Vagina (tissue), 2 donors: Measurements from ENCODE around the gene ALDOC. TPM values are rescaled to one million over a fixed set of nuclear protein-coding genes. Genes with fewer than 3 reads are reported as not detected.

Experiments
- DNase-seq, 2 donors: peaks; one replicate each; pipeline ENCODE4 v3.0.0-alpha.2; 2017; ENCODE audit errors: extremely low spot score in 2 of 2
- H3K27ac ChIP-seq: fragments of 200-600 bp; sonication (generic); one replicate; pipeline ENCODE4 v1.5.1; 2019
- H3K27me3 ChIP-seq: fragments of 200-600 bp; sonication (generic); one replicate; pipeline ENCODE4 v1.5.1; 2019
- H3K36me3 ChIP-seq, 2 donors: fragments of 200-600 bp; sonication (generic); one replicate each; pipeline ENCODE4 v1.5.1; 2017 to 2019
- H3K4me1 ChIP-seq: fragments of 200-600 bp; sonication (generic); one replicate; pipeline ENCODE4 v1.5.1; 2019
- H3K4me3 ChIP-seq, 2 donors: fragments of 200-600 bp; sonication (generic); 1 replicate in 1 of 2; 2 replicates in 1 of 2; pipeline ENCODE4 v1.5.1; 2016 to 2019
- H3K9me3 ChIP-seq: fragments of 200-600 bp; sonication (generic); one replicate; pipeline ENCODE4 v1.5.1; 2019
- POLR2A ChIP-seq, 2 donors: fragments of 450-650 bp; IDR thresholded peaks; one replicate each; pipeline ENCODE4 v1.6.1; 2017; ENCODE audit warnings: antibody characterized with exemption in 2 of 2, mild to moderate bottlenecking in 2 of 2, moderate library complexity in 2 of 2
- POLR2AphosphoS5 ChIP-seq, 2 donors: sonication (generic); formaldehyde crosslinking; IDR thresholded peaks; one replicate each; pipeline ENCODE4 v1.9.0; 2017; ENCODE audit warnings: antibody characterized with exemption in 2 of 2, mild to moderate bottlenecking in 2 of 2, low read depth in 1 of 2; ENCODE audit not compliant: insufficient read depth in 1 of 2
- intact Hi-C: fragments of 100-400 bp; cut with DNase I; formaldehyde crosslinking; loops from one replicate; pipeline ENCODE4 v1.15.1; 2023
- total RNA-seq: library from RNA; depleted of rRNA; stranded (reverse); fragments of >200 nt; gene quantifications from one replicate; pipeline ENCODE4 v1.2.3, GENCODE V29; 2016
- TF ChIP-seq, protein P1 (sequence below), 3 experiments: fragments of 450-650 bp in 2 of 3; fragments of 200-600 bp in 1 of 3; sonication (generic) in 1 of 3; IDR thresholded peaks; one replicate each; pipeline ENCODE4 v1.5.1; 2017 to 2019; ENCODE audit warnings: antibody characterized with exemption in 3 of 3, mild to moderate bottlenecking in 2 of 3, moderate library complexity in 2 of 3

Gene ALDOC
- total RNA-seq, 1 donor from 2014 or later = 20.1 TPM

- H3K4me1 ChIP-seq = peaks cover 25% of the 10 kb centered on the region
- no peaks in the 10 kb centered on the region for H3K27me3 ChIP-seq
- no peak for DNase-seq
- TF ChIP-seq, protein P1, sequence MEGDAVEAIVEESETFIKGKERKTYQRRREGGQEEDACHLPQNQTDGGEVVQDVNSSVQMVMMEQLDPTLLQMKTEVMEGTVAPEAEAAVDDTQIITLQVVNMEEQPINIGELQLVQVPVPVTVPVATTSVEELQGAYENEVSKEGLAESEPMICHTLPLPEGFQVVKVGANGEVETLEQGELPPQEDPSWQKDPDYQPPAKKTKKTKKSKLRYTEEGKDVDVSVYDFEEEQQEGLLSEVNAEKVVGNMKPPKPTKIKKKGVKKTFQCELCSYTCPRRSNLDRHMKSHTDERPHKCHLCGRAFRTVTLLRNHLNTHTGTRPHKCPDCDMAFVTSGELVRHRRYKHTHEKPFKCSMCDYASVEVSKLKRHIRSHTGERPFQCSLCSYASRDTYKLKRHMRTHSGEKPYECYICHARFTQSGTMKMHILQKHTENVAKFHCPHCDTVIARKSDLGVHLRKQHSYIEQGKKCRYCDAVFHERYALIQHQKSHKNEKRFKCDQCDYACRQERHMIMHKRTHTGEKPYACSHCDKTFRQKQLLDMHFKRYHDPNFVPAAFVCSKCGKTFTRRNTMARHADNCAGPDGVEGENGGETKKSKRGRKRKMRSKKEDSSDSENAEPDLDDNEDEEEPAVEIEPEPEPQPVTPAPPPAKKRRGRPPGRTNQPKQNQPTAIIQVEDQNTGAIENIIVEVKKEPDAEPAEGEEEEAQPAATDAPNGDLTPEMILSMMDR (IDR thresholded peaks at IDR 0.05) = no peak
- TF ChIP-seq POLR2AphosphoS5 (IDR thresholded peaks at IDR 0.05; ENCODE audit: insufficient read depth in 1 of 2, low read depth in 1 of 2) = no peak
- no peak for TF ChIP-seq POLR2A (IDR thresholded peaks at IDR 0.05)
- no peaks in the 10 kb centered on the region for H3K9me3 ChIP-seq
- no peak overlapping the region for H3K27ac ChIP-seq
- no peak overlapping the region for H3K4me3 ChIP-seq
- H3K36me3 ChIP-seq = no peaks in the 10 kb centered on the region
- intact Hi-C loops = no loop called here
These were observed 7.2 kb downstream of the ALDOC start for GRCh38 chr17:28569446-28569845.

GRCh38 chr17:28567604-28568003 is 9.1 kb downstream of the ALDOC start:
- Histone ChIP-seq H3K27me3 (no peaks in the 10 kb centered on the region), H3K9me3 (no peaks in the 10 kb centered on the region), H3K4me1 (peaks cover 24% of the 10 kb centered on the region), H3K27ac (no peak overlapping the region), H3K4me3 (no peak overlapping the region), H3K36me3 (peaks cover 0 to 12% of the 10 kb centered on the region in 2 donors)
- no peak for DNase-seq
- intact Hi-C loops = no loop called here
- TF ChIP-seq, protein P1 (IDR thresholded peaks at IDR 0.05) = no peak
- TF ChIP-seq POLR2A (IDR thresholded peaks at IDR 0.05) (no peak), POLR2AphosphoS5 (IDR thresholded peaks at IDR 0.05; ENCODE audit: insufficient read depth in 1 of 2, low read depth in 1 of 2) (no peak)

- no peak for TF ChIP-seq POLR2AphosphoS5 (IDR thresholded peaks at IDR 0.05; ENCODE audit: insufficient read depth in 1 of 2, low read depth in 1 of 2)
- TF ChIP-seq, protein P1 (IDR thresholded peaks at IDR 0.05) = no peak
- no peak for TF ChIP-seq POLR2A (IDR thresholded peaks at IDR 0.05)
- H3K36me3 ChIP-seq = peaks cover 0 to 51% of the 10 kb centered on the region in 2 donors
- no peak overlapping the region for H3K27ac ChIP-seq
- no peaks in the 10 kb centered on the region for H3K9me3 ChIP-seq
- peaks cover 4% of the 10 kb centered on the region for H3K4me1 ChIP-seq
- intact Hi-C loops = no loop called here
- H3K4me3 ChIP-seq = no peak overlapping the region
- no peak for DNase-seq
- no peaks in the 10 kb centered on the region for H3K27me3 ChIP-seq
These were observed 13.2 kb downstream of the ALDOC start for GRCh38 chr17:28563475-28563874.

- Histone ChIP-seq H3K36me3 (peaks cover 0 to 53% of the 10 kb centered on the region in 2 donors), H3K9me3 (no peaks in the 10 kb centered on the region), H3K4me3 (no peak overlapping the region), H3K27ac (no peak overlapping the region), H3K4me1 (peaks cover 13% of the 10 kb centered on the region), H3K27me3 (no peaks in the 10 kb centered on the region)
- no peak for DNase-seq
- TF ChIP-seq POLR2AphosphoS5 (IDR thresholded peaks at IDR 0.05; ENCODE audit: insufficient read depth in 1 of 2, low read depth in 1 of 2) = no peak
- TF ChIP-seq POLR2A (IDR thresholded peaks at IDR 0.05) = no peak
- TF ChIP-seq, protein P1 (IDR thresholded peaks at IDR 0.05) = no peak
- intact Hi-C loops = no loop called here
These were observed 21.7 kb downstream of the ALDOC start for GRCh38 chr17:28555022-28555421.

GRCh38 chr17:28554565-28554964 is 22.1 kb downstream of the ALDOC start:
- no peak overlapping the region for H3K27ac ChIP-seq
- peaks cover 0 to 48% of the 10 kb centered on the region in 2 donors for H3K36me3 ChIP-seq
- intact Hi-C loops = no loop called here
- no peak overlapping the region for H3K4me3 ChIP-seq
- H3K4me1 ChIP-seq = peaks cover 13% of the 10 kb centered on the region
- TF ChIP-seq, protein P1 (IDR thresholded peaks at IDR 0.05) = no peak
- TF ChIP-seq POLR2AphosphoS5 (IDR thresholded peaks at IDR 0.05; ENCODE audit: insufficient read depth in 1 of 2, low read depth in 1 of 2) (no peak), POLR2A (IDR thresholded peaks at IDR 0.05) (no peak)
- no peaks in the 10 kb centered on the region for H3K27me3 ChIP-seq
- DNase-seq = no peak
- no peaks in the 10 kb centered on the region for H3K9me3 ChIP-seq
